Measurements from ENCODE around the gene SH2B2.
A peak's percentile ranks its signal among the peaks of the same experiment; 100 is the strongest.
"Not testable (repeated sequence)": the region's sequence is repeated elsewhere in the genome, so short reads cannot be mapped to it uniquely, and the experiment has no call there.

The SH2B2 gene

DNA sequence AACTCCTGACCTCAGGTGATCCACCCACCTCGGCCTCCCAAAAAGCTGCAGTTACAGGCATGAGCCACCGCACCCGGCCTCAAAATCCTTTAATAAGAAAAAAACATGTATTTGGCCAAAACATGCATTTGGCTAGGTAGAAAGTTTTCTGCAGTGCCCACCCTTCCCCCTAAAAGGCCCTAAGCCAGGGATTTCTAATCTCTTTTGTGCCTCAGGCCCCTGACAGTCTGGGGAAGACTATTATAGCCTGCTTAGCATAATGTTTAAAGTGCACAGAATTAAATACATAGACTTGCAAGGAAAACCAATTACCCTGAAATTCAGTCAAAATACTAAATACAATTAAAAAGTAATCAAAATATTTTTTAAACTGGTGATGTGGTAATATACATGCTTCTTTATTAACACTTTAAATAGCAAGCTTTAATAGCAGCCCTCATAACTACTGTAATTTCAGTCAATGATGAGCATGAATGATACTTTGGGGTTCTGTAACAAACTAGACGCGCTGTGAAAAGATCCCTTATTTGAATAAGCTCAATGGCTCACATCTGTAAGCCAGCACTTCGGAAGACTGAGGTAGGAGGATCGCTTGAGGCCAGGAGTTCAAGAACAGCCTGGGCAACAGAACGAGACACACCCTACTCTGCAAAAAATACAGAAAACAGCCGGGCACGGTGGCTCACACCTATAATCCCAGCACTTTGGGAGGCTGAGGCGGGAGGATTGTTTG lies 39.7 kb downstream of the SH2B2 start:
- no peak overlapping the region for H3K4me3 ChIP-seq (ENCODE audit: low read depth, low read length)
- no peak for DNase-seq (ENCODE audit: low read depth)
- TF ChIP-seq MYC (IDR thresholded peaks at IDR 0.05; ENCODE audit: low read depth, low read length), result no peak
- TF ChIP-seq MAX (IDR thresholded peaks at IDR 0.05; ENCODE audit: low read depth, low read length), result no peak
- no peak for TF ChIP-seq POLR2A (IDR thresholded peaks at IDR 0.05; ENCODE audit: extremely low read depth, insufficient read length)
- TF ChIP-seq, protein P1, sequence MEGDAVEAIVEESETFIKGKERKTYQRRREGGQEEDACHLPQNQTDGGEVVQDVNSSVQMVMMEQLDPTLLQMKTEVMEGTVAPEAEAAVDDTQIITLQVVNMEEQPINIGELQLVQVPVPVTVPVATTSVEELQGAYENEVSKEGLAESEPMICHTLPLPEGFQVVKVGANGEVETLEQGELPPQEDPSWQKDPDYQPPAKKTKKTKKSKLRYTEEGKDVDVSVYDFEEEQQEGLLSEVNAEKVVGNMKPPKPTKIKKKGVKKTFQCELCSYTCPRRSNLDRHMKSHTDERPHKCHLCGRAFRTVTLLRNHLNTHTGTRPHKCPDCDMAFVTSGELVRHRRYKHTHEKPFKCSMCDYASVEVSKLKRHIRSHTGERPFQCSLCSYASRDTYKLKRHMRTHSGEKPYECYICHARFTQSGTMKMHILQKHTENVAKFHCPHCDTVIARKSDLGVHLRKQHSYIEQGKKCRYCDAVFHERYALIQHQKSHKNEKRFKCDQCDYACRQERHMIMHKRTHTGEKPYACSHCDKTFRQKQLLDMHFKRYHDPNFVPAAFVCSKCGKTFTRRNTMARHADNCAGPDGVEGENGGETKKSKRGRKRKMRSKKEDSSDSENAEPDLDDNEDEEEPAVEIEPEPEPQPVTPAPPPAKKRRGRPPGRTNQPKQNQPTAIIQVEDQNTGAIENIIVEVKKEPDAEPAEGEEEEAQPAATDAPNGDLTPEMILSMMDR (IDR thresholded peaks at IDR 0.05; ENCODE audit: low read depth, low read length), result no peak

GRCh38 chr7:102327183-102327582 lies 40.5 kb downstream of the SH2B2 start:
- not testable (repeated sequence) for DNase-seq (ENCODE audit: low read depth)

DNA sequence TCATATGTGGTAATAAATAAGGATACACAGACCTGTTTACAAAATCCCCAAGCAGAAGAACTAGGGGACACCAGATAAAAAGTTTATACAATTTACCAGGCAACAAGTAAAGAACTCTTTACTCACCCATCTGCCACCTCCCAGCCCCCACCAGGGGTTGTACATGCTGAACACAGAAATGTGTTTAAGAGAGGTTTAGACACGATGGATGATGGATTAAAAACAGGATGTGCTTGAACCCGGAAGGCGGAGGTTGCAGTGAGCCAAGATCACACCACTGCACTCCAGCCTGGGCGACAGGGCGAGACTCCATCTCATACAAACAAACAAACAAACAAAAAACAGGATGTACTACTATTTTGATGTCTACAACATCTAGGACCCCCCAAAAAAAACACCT lies 42.2 kb downstream of the SH2B2 start:
- not testable (repeated sequence) for H3K4me3 ChIP-seq (ENCODE audit: low read depth, low read length)

More at GRCh38 chr7:102327183-102327582, 40.5 kb downstream of the SH2B2 start:
- H3K4me3 ChIP-seq (ENCODE audit: low read depth, low read length), result not testable (repeated sequence)

GRCh38 chr7:102329366-102329765 lies 42.7 kb downstream of the SH2B2 start:
- not testable (repeated sequence) for H3K4me3 ChIP-seq (ENCODE audit: low read depth, low read length)
- DNase-seq (ENCODE audit: low read depth), result peak; percentile 57

More for the DNA sequence above, 42.2 kb downstream of the SH2B2 start:
- DNase-seq (ENCODE audit: low read depth), result not testable (repeated sequence)

GRCh38 chr7:102330666-102331460 lies 44.2 kb downstream of the SH2B2 start:
- H3K4me3 ChIP-seq (ENCODE audit: low read depth, low read length); DNase-seq (ENCODE audit: low read depth): not testable (repeated sequence)

GRCh38 chr7:102335574-102335973 lies 48.9 kb downstream of the SH2B2 start:
- not testable (repeated sequence) for H3K4me3 ChIP-seq (ENCODE audit: low read depth, low read length); DNase-seq (ENCODE audit: low read depth)

- not testable (repeated sequence) for H3K4me3 ChIP-seq (ENCODE audit: low read depth, low read length)
Measured at GRCh38 chr7:102337002-102337401, 50.3 kb downstream of the SH2B2 start.

DNA sequence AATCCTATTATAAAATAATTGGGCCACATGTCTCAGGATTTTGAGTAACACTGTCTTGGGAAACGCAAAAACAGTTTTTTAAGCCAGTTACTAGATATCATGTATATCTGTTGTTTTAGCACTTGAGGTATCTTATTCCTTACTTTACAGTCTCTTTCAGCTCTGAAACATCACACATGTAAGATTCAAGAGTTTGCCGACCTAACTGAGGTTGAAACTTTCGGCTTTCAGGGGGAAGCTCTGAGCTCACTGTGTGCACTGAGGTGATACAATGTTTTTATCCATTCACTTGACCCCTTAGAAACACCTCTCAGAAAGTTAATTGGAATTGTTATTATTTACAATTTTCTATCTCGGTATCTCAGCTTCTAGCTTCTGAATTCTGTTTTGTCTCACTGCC lies 50.8 kb downstream of the SH2B2 start:
- not testable (repeated sequence) for H3K4me3 ChIP-seq (ENCODE audit: low read depth, low read length); DNase-seq (ENCODE audit: low read depth)

More at GRCh38 chr7:102337002-102337401, 50.3 kb downstream of the SH2B2 start:
- DNase-seq (ENCODE audit: low read depth), result not testable (repeated sequence)

- DNase-seq (ENCODE audit: low read depth); H3K4me3 ChIP-seq (ENCODE audit: low read depth, low read length): not testable (repeated sequence)
Measured at GRCh38 chr7:102340599-102341368, 54.1 kb downstream of the SH2B2 start.

DNA sequence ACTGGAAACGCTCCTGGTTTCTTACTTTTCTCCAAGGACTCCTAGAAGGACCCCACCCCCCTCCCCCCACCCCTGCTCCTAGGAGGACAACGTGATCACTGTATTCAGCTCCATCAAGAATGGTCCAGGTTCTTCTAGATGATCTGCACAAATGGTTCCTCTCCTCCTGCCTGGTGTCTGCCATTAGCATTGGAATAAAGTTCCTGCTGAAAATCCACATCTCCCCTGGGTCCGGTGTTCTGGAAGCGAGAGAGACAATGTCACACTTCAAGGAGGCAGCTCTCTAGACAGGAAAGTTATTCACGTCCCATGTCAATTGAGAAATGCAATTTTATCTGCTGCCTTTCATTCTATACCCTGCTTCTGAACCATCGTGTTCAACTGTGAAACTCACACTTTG lies 60.3 kb downstream of the SH2B2 start:
- H3K4me3 ChIP-seq (ENCODE audit: low read depth, low read length), result not testable (repeated sequence)

DNA sequence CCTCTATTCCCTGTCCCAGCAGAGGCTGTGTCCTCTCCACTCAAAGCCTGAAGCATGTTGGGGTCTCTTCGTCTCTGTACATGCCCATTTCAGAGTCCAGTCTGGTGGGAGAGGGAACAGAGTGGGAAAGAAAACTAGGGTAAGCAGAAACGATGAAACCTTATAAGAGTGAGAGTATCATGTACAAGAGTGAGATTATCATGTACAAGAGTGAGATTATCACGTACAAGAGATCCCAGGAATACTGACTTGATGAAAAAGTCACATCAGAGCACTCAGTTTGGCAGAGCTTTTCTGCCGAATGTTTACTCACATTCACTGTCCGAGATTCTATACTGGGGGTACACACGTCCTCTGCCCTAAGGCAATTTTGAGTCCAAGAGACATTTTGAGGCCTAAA lies 69.7 kb downstream of the SH2B2 start, which contains the start of gene SPDYE6:
Gene SPDYE6, minus strand, starts transcription at position 101 of the 400 bp plus-strand sequence. CDS start 421 bp downstream, outside the sequence.
- not testable (repeated sequence) for H3K4me3 ChIP-seq (ENCODE audit: low read depth, low read length); DNase-seq (ENCODE audit: low read depth)

More for the DNA sequence above, 60.3 kb downstream of the SH2B2 start:
- DNase-seq (ENCODE audit: low read depth), result not testable (repeated sequence)

All from NB4 (cell line).